GM12878 (cell line): ENCODE results near the gene KLHDC8A. TPM values are rescaled to one million over a fixed set of nuclear protein-coding genes. Genes with fewer than 3 reads are reported as not detected.

ENCODE experiments used
- BCL11A ChIP-seq: IDR thresholded peaks from 2 replicates; pipeline ENCODE4 v1.6.1; 2011; ENCODE audit warnings: low read depth, low read length
- CEBPB ChIP-seq, 2 experiments: fragments of 150-350 bp in 1 of 2; IDR thresholded peaks; 2 replicates each; pipeline ENCODE4 v1.6.1; 2012 to 2014; ENCODE audit warnings: low read depth in 2 of 2, low read length in 2 of 2, borderline replicate concordance in 1 of 2, inconsistent platforms in 1 of 2
- CREB1 ChIP-seq: IDR thresholded peaks from 2 replicates; pipeline ENCODE4 v1.6.1; 2012; ENCODE audit warnings: low read depth, mild to moderate bottlenecking, inconsistent platforms
- GABPA ChIP-seq: IDR thresholded peaks from 2 replicates; pipeline ENCODE4 v1.6.1; 2014; ENCODE audit warnings: antibody characterized with exemption, low read depth, mild to moderate bottlenecking, inconsistent platforms
- HSF1 ChIP-seq: fragments of 150-350 bp; IDR thresholded peaks from 2 replicates; pipeline ENCODE4 v1.6.1; 2014; ENCODE audit warnings: mild to moderate bottlenecking, low read depth, low read length
- IKZF1 ChIP-seq: fragments of 450-650 bp; conservative IDR thresholded peaks from 2 replicates; pipeline ENCODE4 v1.6.1; 2017; ENCODE audit warnings: antibody characterized with exemption, mild to moderate bottlenecking
- IKZF2 ChIP-seq, 2 experiments: fragments of 450-650 bp; IDR thresholded peaks; 2 replicates each; pipeline ENCODE4 v1.6.1; 2017; ENCODE audit warnings: mild to moderate bottlenecking in 2 of 2, moderate library complexity in 2 of 2
- MTA2 ChIP-seq: fragments of 450-650 bp; IDR thresholded peaks from 2 replicates; pipeline ENCODE4 v1.6.1; 2016; ENCODE audit warnings: low read depth, mild to moderate bottlenecking, moderate library complexity
- MTA3 ChIP-seq: IDR thresholded peaks from 2 replicates; pipeline ENCODE4 v1.6.1; 2012; ENCODE audit warnings: low read length, inconsistent platforms, borderline replicate concordance
- NR2C2 ChIP-seq: IDR thresholded peaks from 2 replicates; pipeline ENCODE4 v1.6.1; 2011; ENCODE audit warnings: borderline replicate concordance, low read depth; ENCODE audit not compliant: control insufficient read depth, insufficient read length
- NR2F1 ChIP-seq: fragments of 450-650 bp; conservative IDR thresholded peaks from 2 replicates; pipeline ENCODE4 v1.6.1; 2017; ENCODE audit warnings: mild to moderate bottlenecking
- RBBP5 ChIP-seq: fragments of 200-600 bp; sonication (generic); conservative IDR thresholded peaks from 2 replicates; pipeline ENCODE4 v1.6.1; 2016
- SMAD1 ChIP-seq: fragments of 450-650 bp; IDR thresholded peaks from 2 replicates; pipeline ENCODE4 v1.6.1; 2018; ENCODE audit warnings: mild to moderate bottlenecking, low read depth; ENCODE audit not compliant: partially characterized antibody
- TBL1XR1 ChIP-seq: IDR thresholded peaks from 2 replicates; pipeline ENCODE4 v1.6.1; 2012; ENCODE audit warnings: low read depth, low read length, improper control_type of control experiment
- ZBTB11 ChIP-seq: fragments of 450-650 bp; formaldehyde crosslinking; IDR thresholded peaks from 2 replicates; pipeline ENCODE4 v1.5.0; 2022; ENCODE audit warnings: mild to moderate bottlenecking, missing genetic modification characterization
- ZBTB33 ChIP-seq: fragments of 450-650 bp; IDR thresholded peaks from 2 replicates; pipeline ENCODE4 v1.6.1; 2017; ENCODE audit warnings: mild to moderate bottlenecking
- ZNF217 ChIP-seq: fragments of 450-650 bp; IDR thresholded peaks from 2 replicates; pipeline ENCODE4 v1.6.1; 2017; ENCODE audit warnings: antibody characterized with exemption, mild to moderate bottlenecking
- ZNF622 ChIP-seq: fragments of 450-650 bp; IDR thresholded peaks from 2 replicates; pipeline ENCODE4 v1.6.1; 2017; ENCODE audit warnings: mild to moderate bottlenecking, inconsistent platforms
- polyA plus RNA-seq, 11 experiments: library from polyadenylated mRNA; depleted of rRNA in 4 of 11; unstranded in 6 of 11; stranded (reverse) in 5 of 11; fragments of >200 nt; fragmentation: Nextera tagmentation in 4 of 11; fragmentation: Illumina TruSeq in 1 of 11; extraction: Ambion mirVana in 4 of 11; extraction: Trizol in 1 of 11; gene quantifications; 1 replicate in 1 of 11; 2 replicates in 10 of 11; pipeline versions ENCODE4 v1.2.1 to v1.2.3, GENCODE V29; 2011 to 2016; ENCODE audit warnings: inconsistent platforms in 2 of 11, missing spikeins in 2 of 11, low read depth in 1 of 11
- total RNA-seq, 4 experiments: library from RNA; depleted of rRNA in 3 of 4; stranded (reverse); fragments of >200 nt in 3 of 4; fragmentation: Illumina TruSeq in 1 of 4; extraction: Trizol in 1 of 4; gene quantifications; 2 replicates each; pipeline versions ENCODE4 v1.2.1 to v1.2.3, GENCODE V29; 2013 to 2021
- TF ChIP-seq, protein P1 (sequence below): fragments of 450-650 bp; IDR thresholded peaks from 2 replicates; pipeline ENCODE4 v1.6.1; 2018; ENCODE audit warnings: mild to moderate bottlenecking, low read depth, moderate library complexity; ENCODE audit not compliant: partially characterized antibody
- TF ChIP-seq, protein P2 (sequence below): fragments of 450-650 bp; IDR thresholded peaks from 2 replicates; pipeline ENCODE4 v1.6.1; 2014; ENCODE audit warnings: mild to moderate bottlenecking

KLHDC8A gene
- total and polyA plus RNA-seq, 10 of the 15 experiments (the other 5 are each of a cell fraction or from before 2014, with no cell fraction given) = not detected

- TF ChIP-seq MTA2 = peak; percentile 50; the same call in 1 of the 2 replicates
- no peak for TF ChIP-seq HSF1
- TF ChIP-seq BCL11A = no peak
- TF ChIP-seq ZNF622 = no peak
- no peak for TF ChIP-seq MTA3
- TF ChIP-seq SMAD1 = no peak
- no peak for TF ChIP-seq GABPA
- TF ChIP-seq ZBTB11 (CRISPR knock-in tag) = no peak
- TF ChIP-seq TBL1XR1 = no peak
- TF ChIP-seq, protein P1, sequence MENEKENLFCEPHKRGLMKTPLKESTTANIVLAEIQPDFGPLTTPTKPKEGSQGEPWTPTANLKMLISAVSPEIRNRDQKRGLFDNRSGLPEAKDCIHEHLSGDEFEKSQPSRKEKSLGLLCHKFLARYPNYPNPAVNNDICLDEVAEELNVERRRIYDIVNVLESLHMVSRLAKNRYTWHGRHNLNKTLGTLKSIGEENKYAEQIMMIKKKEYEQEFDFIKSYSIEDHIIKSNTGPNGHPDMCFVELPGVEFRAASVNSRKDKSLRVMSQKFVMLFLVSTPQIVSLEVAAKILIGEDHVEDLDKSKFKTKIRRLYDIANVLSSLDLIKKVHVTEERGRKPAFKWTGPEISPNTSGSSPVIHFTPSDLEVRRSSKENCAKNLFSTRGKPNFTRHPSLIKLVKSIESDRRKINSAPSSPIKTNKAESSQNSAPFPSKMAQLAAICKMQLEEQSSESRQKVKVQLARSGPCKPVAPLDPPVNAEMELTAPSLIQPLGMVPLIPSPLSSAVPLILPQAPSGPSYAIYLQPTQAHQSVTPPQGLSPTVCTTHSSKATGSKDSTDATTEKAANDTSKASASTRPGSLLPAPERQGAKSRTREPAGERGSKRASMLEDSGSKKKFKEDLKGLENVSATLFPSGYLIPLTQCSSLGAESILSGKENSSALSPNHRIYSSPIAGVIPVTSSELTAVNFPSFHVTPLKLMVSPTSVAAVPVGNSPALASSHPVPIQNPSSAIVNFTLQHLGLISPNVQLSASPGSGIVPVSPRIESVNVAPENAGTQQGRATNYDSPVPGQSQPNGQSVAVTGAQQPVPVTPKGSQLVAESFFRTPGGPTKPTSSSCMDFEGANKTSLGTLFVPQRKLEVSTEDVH = no peak
- TF ChIP-seq ZBTB33 = no peak
- TF ChIP-seq RBBP5 = no peak
- TF ChIP-seq ZNF217 = no peak
- 0 out of 2 replicates have a peak, but pooled peaks have one; percentile 20 for TF ChIP-seq NR2F1
- TF ChIP-seq IKZF1 = peak; percentile 75
- no peak for TF ChIP-seq NR2C2
- peak; percentile 70 for TF ChIP-seq CREB1
- TF ChIP-seq, protein P2, sequence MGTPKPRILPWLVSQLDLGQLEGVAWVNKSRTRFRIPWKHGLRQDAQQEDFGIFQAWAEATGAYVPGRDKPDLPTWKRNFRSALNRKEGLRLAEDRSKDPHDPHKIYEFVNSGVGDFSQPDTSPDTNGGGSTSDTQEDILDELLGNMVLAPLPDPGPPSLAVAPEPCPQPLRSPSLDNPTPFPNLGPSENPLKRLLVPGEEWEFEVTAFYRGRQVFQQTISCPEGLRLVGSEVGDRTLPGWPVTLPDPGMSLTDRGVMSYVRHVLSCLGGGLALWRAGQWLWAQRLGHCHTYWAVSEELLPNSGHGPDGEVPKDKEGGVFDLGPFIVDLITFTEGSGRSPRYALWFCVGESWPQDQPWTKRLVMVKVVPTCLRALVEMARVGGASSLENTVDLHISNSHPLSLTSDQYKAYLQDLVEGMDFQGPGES = no peak
- peak; percentile 78 to 79 for TF ChIP-seq IKZF2 (IDR thresholded peaks at IDR 0.05)
- TF ChIP-seq CEBPB (IDR thresholded peaks at IDR 0.05; ENCODE audit: borderline replicate concordance in 1 of 2, low read depth in 2 of 2, low read length in 2 of 2) = no peak
Observed at GRCh38 chr1:205310976-205311704, 45.6 kb downstream of the KLHDC8A start (continued).
